Smooth muscle cell (in vitro differentiated cells): ENCODE results near the gene SLC45A3. TPM values are rescaled to one million over a fixed set of nuclear protein-coding genes. Genes with fewer than 3 reads are reported as not detected.

ENCODE experiments used
- DNase-seq: peaks from one replicate; lab custom pipeline; 2025; ENCODE audit not compliant: unreplicated experiment; lab: John Stamatoyannopoulos, UW
- H2AFZ ChIP-seq: fragments of 200-600 bp; sonication (generic); 2 replicates; pipeline ENCODE4 v1.6.0; 2016; ENCODE audit warnings: antibody characterized with exemption, low read depth, mild to moderate bottlenecking
- H3F3A ChIP-seq: fragments of 200-600 bp; sonication (generic); 2 replicates; pipeline ENCODE4 v1.6.0; 2017; ENCODE audit warnings: antibody characterized with exemption, low read depth
- H3K27ac ChIP-seq: fragments of 200-600 bp; sonication (generic); 2 replicates; pipeline ENCODE4 v1.5.1; 2016; ENCODE audit warnings: low read depth, mild to moderate bottlenecking
- H3K27me3 ChIP-seq: fragments of 200-600 bp; sonication (generic); 2 replicates; pipeline ENCODE4 v1.6.1; 2016; ENCODE audit warnings: low read depth, mild to moderate bottlenecking
- H3K36me3 ChIP-seq: fragments of 200-600 bp; sonication (generic); 2 replicates; pipeline ENCODE4 v1.5.1; 2016; ENCODE audit warnings: low read depth
- H3K4me1 ChIP-seq: fragments of 200-600 bp; sonication (generic); 2 replicates; pipeline ENCODE4 v1.5.1; 2016; ENCODE audit warnings: low read depth
- H3K4me2 ChIP-seq: fragments of 200-600 bp; sonication (generic); 2 replicates; pipeline ENCODE4 v1.6.0; 2016; ENCODE audit warnings: mild to moderate bottlenecking
- H3K4me3 ChIP-seq: fragments of 200-600 bp; sonication (generic); 2 replicates; pipeline ENCODE4 v1.5.1; 2016; ENCODE audit warnings: mild to moderate bottlenecking
- H3K79me2 ChIP-seq: fragments of 200-600 bp; sonication (generic); 2 replicates; pipeline ENCODE4 v1.6.0; 2016; ENCODE audit warnings: low read depth, mild to moderate bottlenecking
- H3K9ac ChIP-seq: fragments of 200-600 bp; sonication (generic); 2 replicates; pipeline ENCODE4 v1.6.0; 2016; ENCODE audit warnings: low read depth
- H3K9me3 ChIP-seq: fragments of 200-600 bp; sonication (generic); replicated peaks from 2 replicates; pipeline ENCODE4 v1.5.1; 2016; ENCODE audit warnings: low read depth
- H4K20me1 ChIP-seq: fragments of 200-600 bp; sonication (generic); 2 replicates; pipeline ENCODE4 v1.6.0; 2016; ENCODE audit warnings: low read depth
- CTCF ChIP-seq: fragments of 200-600 bp; sonication (generic); IDR thresholded peaks from 2 replicates; pipeline ENCODE4 v1.5.1; 2017; ENCODE audit warnings: borderline replicate concordance, mild to moderate bottlenecking, antibody characterized with exemption; ENCODE audit not compliant: insufficient read depth, poor library complexity, severe bottlenecking
- WGBS: methylation state at CpG from one replicate; pipeline ENCODE4 v1.1.7; 2016; ENCODE audit warnings: low lambda C conversion rate; 5-methylcytosine and 5-hydroxymethylcytosine counted together
- polyA plus RNA-seq: library from polyadenylated mRNA; unstranded; fragments of >200 nt; fragmentation: Nextera tagmentation; extraction: Ambion mirVana; gene quantifications from 2 replicates; pipeline ENCODE4 v1.2.1, GENCODE V29; 2016
- total RNA-seq: library from RNA; depleted of rRNA; stranded (reverse); fragments of >200 nt; gene quantifications from 2 replicates; pipeline ENCODE4 v1.2.3, GENCODE V29; 2014

Gene SLC45A3
- total and polyA plus RNA-seq, 2 experiments from 2014 or later = 3.1 to 4.9 TPM

GRCh38 chr1:205710201-205711062, 30.1 kb upstream of the SLC45A3 start:
- Histone ChIP-seq H3F3A (peaks cover 3% of the 10 kb centered on the region), H3K9ac (no peak overlapping the region), H3K4me3 (no peak overlapping the region), H3K4me2 (no peak overlapping the region), H3K27ac (no peak overlapping the region), H4K20me1 (peaks cover 22% of the 10 kb centered on the region), H3K36me3 (no peaks in the 10 kb centered on the region), H2AFZ (no peak overlapping the region), H3K27me3 (no peaks in the 10 kb centered on the region), H3K79me2 (no peaks in the 10 kb centered on the region), H3K4me1 (no peaks in the 10 kb centered on the region), H3K9me3 (no peaks in the 10 kb centered on the region)
- TF ChIP-seq CTCF = no peak
- 93% methylated on average over 1 of the region's 1 CpG for WGBS
- DNase-seq = no peak

DNA sequence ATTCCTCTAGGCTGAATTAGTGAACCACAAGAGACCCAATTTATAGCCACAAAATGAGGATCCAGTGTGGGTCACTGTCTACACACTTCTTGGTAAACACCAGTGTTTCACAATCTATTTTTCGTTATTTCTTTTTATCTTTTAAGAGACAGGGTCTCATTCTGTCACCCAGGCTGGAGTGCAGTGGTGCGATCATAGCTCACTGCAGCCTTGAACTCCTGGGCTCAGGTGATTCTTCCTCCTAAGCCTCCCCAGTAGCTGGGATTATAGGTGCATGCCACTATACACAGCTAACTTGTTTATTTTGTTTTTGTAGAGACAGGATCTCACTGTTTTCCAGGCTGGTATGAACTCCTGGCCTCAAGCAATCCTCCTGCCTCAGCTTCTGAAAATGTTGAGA, 29.3 kb upstream of the SLC45A3 start:
- Histone ChIP-seq H3K9ac (no peak overlapping the region), H3K27ac (no peak overlapping the region), H3K27me3 (no peaks in the 10 kb centered on the region), H3K4me1 (no peaks in the 10 kb centered on the region), H3K4me2 (no peak overlapping the region), H3F3A (peaks cover 3% of the 10 kb centered on the region), H2AFZ (no peak overlapping the region), H3K9me3 (no peaks in the 10 kb centered on the region), H3K79me2 (no peaks in the 10 kb centered on the region), H3K4me3 (no peak overlapping the region), H4K20me1 (peaks cover 22% of the 10 kb centered on the region), H3K36me3 (no peaks in the 10 kb centered on the region)
- WGBS = 97% methylated on average over 2 of the region's 2 CpGs
- no peak for DNase-seq
- TF ChIP-seq CTCF = no peak

DNA sequence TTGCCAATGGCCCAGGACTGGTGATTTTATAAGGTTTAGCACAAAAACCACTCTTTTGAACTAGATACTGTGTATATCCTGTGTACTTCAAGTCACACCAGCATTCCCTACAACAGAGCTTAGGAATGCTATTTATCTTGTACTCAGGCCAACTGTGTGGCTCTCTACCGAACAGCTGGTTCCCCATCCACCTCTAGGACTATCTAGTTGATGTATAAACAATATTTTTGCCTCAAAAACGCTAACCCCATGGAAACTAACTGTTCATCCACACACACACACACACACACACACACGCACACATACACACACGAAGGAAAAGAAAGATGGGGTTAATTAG, 28.7 kb upstream of the SLC45A3 start:
- Histone ChIP-seq H3K36me3 (no peaks in the 10 kb centered on the region), H3K27ac (no peak overlapping the region), H3F3A (peaks cover under 1% of the 10 kb centered on the region), H3K4me1 (no peaks in the 10 kb centered on the region), H3K9me3 (no peaks in the 10 kb centered on the region), H4K20me1 (peaks cover 19% of the 10 kb centered on the region), H3K79me2 (no peaks in the 10 kb centered on the region), H3K4me2 (no peak overlapping the region), H3K27me3 (no peaks in the 10 kb centered on the region), H2AFZ (no peak overlapping the region), H3K4me3 (no peak overlapping the region), H3K9ac (no peak overlapping the region)
- 82% methylated on average over 4 of the region's 4 CpGs for WGBS
- DNase-seq = no peak
- TF ChIP-seq CTCF = no peak
